Urinary bladder (tissue), 4 donors: ENCODE data around the gene BMP7. TPM values are rescaled to one million over a fixed set of nuclear protein-coding genes. Genes with fewer than 3 reads are reported as not detected.

ENCODE experiments used
- DNase-seq: peaks from one replicate; pipeline ENCODE4 v3.0.0-alpha.2; 2015; ENCODE audit errors: extremely low spot score
- H3K27ac ChIP-seq: one replicate; pipeline ENCODE4 v1.5.1; 2013; ENCODE audit warnings: low read depth, mild to moderate bottlenecking, moderate library complexity
- H3K36me3 ChIP-seq: one replicate; pipeline ENCODE4 v1.6.1; 2013; ENCODE audit warnings: mild to moderate bottlenecking, moderate library complexity; ENCODE audit not compliant: insufficient read depth
- H3K4me1 ChIP-seq: one replicate; pipeline ENCODE4 v1.6.1; 2013; ENCODE audit warnings: mild to moderate bottlenecking, moderate library complexity; ENCODE audit not compliant: insufficient read depth
- H3K4me3 ChIP-seq: one replicate; pipeline ENCODE4 v1.5.1; 2013; ENCODE audit warnings: low read depth, low read length
- WGBS: extraction: QIAGEN DNeasy Blood & Tissue Kit; methylation state at CpG from one replicate; pipeline ENCODE4 v1.1.7; 2013; 5-methylcytosine and 5-hydroxymethylcytosine counted together
- polyA plus RNA-seq: library from polyadenylated mRNA; stranded (reverse); fragments of 200-250 nt; gene quantifications from one replicate; pipeline ENCODE4 v1.2.3, GENCODE V29; 2013
- total RNA-seq: library from RNA; depleted of rRNA; stranded (reverse); fragments of >200 nt; gene quantifications from one replicate; pipeline ENCODE4 v1.2.3, GENCODE V29; 2014
- donor health status: healthy with polysubstance abuse.
- donor health status: healthy.

BMP7 gene
- total and polyA plus RNA-seq, 2 donors, result 8.5 to 12.1 TPM

DNA sequence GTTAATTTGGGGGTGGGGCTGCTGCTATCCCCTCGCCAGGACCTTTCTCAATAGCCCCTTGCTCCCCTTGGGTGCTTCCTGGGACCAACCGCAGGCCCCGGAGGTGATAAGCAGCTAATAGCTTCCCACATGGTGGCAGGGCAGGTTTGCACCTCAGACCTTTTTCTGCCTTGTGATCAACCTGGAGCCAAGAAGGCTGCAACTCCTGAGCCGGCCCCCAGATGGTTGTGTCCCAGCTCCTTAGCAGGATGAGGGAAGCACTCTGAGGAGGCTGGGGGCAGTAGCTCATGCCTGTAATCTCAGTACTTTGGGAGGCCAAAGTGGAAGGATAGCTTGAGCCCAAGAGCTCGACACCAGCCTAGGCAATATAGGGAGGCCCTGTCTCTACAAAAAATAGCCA lies 85.5 kb downstream of the BMP7 start:
- 63% methylated on average over 5 of the region's 5 CpGs for WGBS
- H3K4me3 ChIP-seq, result no peak overlapping the region
- H3K27ac ChIP-seq, result no peak overlapping the region
- DNase-seq, result no peak
- no peaks in the 10 kb centered on the region for H3K4me1 ChIP-seq
- no peaks in the 10 kb centered on the region for H3K36me3 ChIP-seq

DNA sequence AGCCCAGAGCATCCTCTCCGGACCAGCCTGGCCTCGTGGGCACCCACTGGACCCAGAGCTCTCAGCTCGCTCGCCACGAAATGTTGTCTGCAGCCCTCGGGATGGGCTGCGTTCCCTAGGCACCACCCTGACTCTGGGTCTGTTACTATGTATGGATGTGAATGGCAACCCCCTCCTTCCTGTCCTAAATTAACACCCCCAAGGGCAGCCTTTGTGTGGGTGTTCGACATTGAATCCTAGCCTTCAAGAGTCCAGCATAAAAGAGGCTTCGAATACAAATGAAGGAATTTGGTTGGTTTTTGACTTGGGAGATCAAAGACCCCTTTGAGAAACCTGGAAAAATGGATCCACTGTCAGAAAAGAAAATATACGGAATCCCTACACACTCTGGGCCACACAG lies 86.1 kb downstream of the BMP7 start:
- no peaks in the 10 kb centered on the region for H3K36me3 ChIP-seq
- DNase-seq, result no peak
- H3K27ac ChIP-seq, result no peak overlapping the region
- H3K4me1 ChIP-seq, result no peaks in the 10 kb centered on the region
- 78% methylated on average over 10 of the region's 10 CpGs for WGBS
- H3K4me3 ChIP-seq, result no peak overlapping the region

DNA sequence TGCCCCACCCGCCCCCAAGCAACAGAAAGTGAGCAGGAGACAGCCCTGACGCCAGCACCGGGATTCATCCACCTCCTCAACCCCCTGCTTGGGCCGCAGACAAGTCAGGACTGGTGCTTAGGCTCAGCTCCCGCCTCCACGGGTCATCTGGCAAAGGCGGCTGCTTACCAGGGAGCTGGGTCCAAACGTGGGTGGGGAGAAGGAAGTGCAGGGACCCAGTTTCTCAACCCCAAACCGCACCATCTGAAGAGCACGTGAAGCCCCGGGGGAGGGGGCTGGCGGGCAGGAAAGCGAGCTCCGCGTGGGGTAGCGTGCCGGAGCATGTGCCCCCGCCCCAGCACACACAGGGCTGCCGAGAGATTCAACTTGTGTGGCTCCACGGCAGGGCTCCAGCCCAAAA lies 87.2 kb downstream of the BMP7 start:
- DNase-seq, result no peak
- Histone ChIP-seq H3K36me3 (no peaks in the 10 kb centered on the region), H3K27ac (no peak overlapping the region), H3K4me3 (no peak overlapping the region), H3K4me1 (no peaks in the 10 kb centered on the region)
- WGBS, result 71% methylated on average over 20 of the region's 20 CpGs

DNA sequence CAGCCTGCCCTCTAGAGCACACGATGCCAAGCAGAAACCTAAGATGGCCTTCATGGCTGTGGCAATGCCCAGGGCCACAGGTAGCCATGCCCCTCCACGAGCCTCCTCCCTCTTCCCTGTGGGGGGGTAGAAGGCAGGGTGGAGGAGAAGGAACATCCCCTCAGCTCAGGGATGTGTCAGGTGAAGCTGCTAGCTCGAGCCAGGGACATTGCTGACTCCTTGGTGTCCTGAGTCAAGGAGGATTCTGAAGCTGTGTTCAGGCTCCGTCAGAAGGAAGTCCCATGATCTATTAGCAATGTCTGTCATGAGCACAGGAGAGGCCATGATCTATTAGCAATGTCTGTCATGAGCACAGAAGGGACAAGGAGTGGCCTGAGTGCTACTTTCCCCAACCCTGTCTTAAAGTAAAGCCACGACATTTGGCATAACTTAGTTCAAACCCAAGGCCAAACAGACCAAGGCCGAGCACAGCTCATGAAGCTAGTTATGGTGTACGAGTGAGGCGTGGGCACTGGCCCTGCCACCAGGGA lies 87.8 kb downstream of the BMP7 start:
- no peaks in the 10 kb centered on the region for H3K36me3 ChIP-seq
- 86% methylated on average over 8 of the region's 8 CpGs for WGBS
- H3K4me1 ChIP-seq, result no peaks in the 10 kb centered on the region
- DNase-seq, result no peak
- H3K4me3 ChIP-seq, result no peak overlapping the region
- H3K27ac ChIP-seq, result peak overlapping the region; percentile 28

DNA sequence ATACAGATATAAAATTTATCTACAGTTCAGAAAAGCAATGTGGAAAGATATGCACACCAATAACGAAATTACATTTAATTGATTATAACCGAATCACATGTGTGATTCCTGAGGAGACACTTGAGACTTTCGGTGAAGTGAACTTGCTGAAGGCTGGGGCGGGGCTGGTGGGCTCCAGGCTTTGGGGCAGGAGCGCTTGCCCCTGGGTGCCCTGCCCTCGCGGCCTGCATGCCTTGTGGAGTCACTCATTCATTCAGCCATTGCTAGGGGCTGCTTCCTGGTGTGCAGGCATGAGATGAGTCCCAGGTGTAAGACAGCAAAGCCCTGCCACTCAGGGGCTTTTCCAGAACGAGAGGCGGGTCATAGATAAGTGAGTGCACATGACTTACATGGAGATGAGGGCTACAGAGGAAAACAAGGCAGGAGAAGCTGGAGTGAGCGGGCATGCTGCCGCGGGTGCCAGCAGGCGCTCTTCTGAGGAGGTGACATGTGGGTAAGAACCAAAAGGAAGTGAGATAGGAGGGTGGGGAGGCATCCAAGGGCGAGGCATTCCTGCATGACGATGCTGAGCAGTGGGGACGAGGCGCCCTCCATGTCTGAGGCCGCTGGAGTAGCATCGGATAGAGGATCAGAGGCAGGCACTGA lies 88.7 kb downstream of the BMP7 start:
- no peak overlapping the region for H3K4me3 ChIP-seq
- H3K4me1 ChIP-seq, result no peaks in the 10 kb centered on the region
- H3K27ac ChIP-seq, result no peak overlapping the region
- no peak for DNase-seq
- no peaks in the 10 kb centered on the region for H3K36me3 ChIP-seq
- WGBS, result 90% methylated on average over 19 of the region's 19 CpGs

DNA sequence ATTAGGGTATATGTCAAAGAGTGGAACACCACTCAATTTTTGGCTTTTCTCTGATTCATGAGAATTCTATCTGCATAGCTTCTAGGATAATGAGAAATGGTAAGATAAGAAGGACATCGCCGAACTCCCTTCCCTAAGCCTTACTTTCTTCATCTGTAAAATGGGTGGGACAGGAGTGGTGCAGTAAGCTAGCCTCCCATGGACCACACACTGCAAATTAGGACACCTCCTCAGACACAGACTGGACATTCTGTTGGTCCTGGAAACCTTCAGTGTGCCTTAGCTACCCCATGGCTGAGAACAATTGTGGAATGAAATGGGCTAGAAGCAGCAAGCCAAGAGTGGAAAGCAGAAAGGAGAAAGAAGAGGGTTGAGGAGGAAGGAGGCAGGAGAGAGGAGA lies 89.6 kb downstream of the BMP7 start:
- Histone ChIP-seq H3K36me3 (no peaks in the 10 kb centered on the region), H3K4me1 (no peaks in the 10 kb centered on the region), H3K4me3 (no peak overlapping the region), H3K27ac (no peak overlapping the region)
- DNase-seq, result no peak
- WGBS, result 96% methylated on average over 2 of the region's 2 CpGs

DNA sequence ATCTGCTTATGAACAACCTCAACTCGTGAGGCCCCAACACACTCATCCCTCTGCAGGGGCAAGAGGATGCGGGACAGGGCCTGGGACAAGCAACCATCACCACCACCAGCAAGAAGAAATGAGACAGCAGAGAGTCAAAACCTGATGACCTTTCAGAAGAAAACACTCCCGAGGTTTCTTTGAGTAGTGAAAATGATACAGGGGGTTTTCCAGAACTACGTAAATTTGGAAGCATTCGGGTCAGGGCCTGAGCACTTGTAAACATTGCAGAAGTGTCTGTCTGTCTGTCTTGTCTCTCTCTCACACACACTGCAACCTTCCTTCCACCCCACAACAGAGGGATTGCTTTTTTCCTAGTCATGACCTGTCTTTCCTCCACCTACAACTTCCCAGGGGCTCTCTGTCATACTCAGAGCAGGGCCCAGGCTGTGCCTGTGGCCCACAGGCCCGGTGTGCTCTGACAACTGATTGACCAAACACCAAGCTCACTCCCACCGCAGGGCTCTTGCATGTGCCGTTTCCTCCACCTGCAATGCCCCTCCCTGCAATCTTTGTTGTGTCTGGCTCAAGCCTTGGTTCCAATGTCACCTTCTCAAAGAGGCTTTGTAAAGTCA lies 90.9 kb downstream of the BMP7 start:
- Histone ChIP-seq H3K4me1 (no peaks in the 10 kb centered on the region), H3K27ac (no peak overlapping the region), H3K4me3 (no peak overlapping the region), H3K36me3 (no peaks in the 10 kb centered on the region)
- WGBS, result 83% methylated on average over 8 of the region's 8 CpGs
- DNase-seq, result no peak

DNA sequence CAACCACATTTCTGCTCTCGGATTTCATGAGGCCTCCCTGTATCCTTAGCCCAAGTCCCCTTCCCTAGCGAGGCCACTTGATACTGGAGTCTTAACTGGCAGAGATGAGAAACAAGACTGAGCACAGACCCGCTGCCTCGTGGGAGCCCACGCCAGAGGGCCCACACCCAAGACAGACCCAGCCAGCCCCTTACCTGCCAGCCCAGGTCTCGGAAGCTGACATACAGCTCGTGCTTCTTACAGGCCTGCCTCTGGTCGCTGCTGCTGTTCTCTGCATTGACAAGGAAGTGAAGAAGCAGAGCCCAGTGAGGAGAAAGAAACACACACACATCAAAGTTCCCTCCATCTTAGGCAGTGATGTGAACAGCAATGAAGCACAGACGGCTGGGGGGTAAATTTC lies 91.7 kb downstream of the BMP7 start:
- 89% methylated on average over 9 of the region's 9 CpGs for WGBS
- no peak for DNase-seq
- no peaks in the 10 kb centered on the region for H3K36me3 ChIP-seq
- no peak overlapping the region for H3K27ac ChIP-seq
- no peaks in the 10 kb centered on the region for H3K4me1 ChIP-seq
- no peak overlapping the region for H3K4me3 ChIP-seq

DNA sequence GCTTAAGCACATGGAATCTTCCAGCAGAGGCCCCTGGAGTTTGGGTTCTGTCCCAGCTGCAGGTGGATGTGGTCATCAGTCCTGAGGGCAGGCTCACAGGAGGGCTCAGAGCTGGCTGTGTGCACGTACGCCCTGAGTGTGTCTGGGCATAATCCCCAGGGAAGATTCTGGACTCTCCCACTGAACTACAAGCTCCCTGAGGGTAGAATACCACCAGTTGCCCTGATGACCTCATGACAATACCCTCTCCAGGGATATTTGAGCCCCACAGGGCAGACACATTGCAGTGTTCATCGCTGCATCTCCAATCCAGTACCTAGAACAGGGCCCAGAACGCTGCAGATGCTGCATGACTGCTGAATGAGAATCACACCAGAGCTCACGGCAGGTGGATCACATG lies 92.5 kb downstream of the BMP7 start:
- Histone ChIP-seq H3K36me3 (no peaks in the 10 kb centered on the region), H3K4me1 (no peaks in the 10 kb centered on the region), H3K4me3 (no peak overlapping the region), H3K27ac (no peak overlapping the region)
- 91% methylated on average over 5 of the region's 5 CpGs for WGBS
- no peak for DNase-seq

DNA sequence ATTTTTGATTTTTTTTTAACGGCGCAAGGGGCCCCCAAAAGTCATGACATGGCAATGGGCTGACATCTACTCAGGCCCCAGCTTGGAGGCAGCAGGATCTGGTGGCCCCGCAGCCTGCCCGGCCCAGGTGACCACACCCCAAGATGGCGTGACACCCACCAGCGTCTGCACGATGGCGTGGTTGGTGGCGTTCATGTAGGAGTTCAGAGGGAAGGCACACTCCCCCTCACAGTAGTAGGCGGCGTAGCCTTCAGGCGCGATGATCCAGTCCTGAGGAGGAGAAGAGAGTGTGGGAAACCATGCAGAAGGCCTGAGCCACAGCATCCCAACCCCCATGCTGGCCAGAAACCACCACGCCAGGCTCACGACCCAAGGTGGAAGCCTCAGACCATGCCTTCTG lies 93.4 kb downstream of the BMP7 start:
- Histone ChIP-seq H3K4me3 (no peak overlapping the region), H3K4me1 (no peaks in the 10 kb centered on the region), H3K27ac (no peak overlapping the region), H3K36me3 (no peaks in the 10 kb centered on the region)
- WGBS, result 95% methylated on average over 15 of the region's 15 CpGs
- DNase-seq, result no peak

DNA sequence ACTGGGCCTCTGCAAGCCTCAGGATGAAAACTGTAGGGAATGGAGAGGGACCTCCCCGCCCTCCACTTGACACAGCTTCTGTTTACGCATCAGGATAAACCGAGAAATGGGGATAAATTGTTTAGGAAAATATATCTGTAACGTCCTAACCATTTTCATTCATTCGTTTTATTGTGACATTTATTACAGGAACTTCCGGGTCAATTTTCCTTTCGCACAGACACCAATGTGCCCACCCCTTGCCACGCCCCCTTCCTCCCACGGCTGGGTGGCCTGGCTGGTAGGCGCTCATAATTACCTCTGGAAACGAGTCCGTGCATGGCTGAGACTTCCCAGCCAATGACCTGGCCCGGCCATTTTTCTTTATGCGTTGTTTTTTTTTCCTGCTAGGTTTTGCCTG lies 96.1 kb downstream of the BMP7 start:
- peak; percentile 66 for DNase-seq
- Histone ChIP-seq H3K27ac (no peak overlapping the region), H3K4me3 (no peak overlapping the region), H3K36me3 (no peaks in the 10 kb centered on the region), H3K4me1 (no peaks in the 10 kb centered on the region)
- WGBS, result 60% methylated on average over 14 of the region's 14 CpGs

DNA sequence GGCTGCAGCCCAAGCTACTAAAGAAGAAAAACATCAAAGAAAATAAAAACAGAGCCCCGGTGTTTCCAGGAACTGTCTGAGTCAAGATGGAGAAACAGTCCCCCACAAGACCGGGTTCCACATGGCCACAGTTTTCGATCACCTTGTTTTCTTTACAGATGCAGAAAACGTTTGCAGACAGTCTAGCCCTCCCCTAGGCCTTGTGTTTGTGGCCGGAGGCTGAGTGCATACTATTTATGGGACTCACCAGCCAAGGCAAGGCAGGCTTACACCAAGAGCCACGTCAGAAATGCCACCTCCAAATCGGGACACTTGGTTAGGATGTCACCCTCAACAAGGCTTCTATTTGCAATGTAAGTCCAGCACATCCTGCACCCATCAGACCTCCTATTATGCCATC lies 97.3 kb downstream of the BMP7 start:
- Histone ChIP-seq H3K4me1 (no peaks in the 10 kb centered on the region), H3K27ac (no peak overlapping the region), H3K4me3 (no peak overlapping the region), H3K36me3 (no peaks in the 10 kb centered on the region)
- no peak for DNase-seq
- 86% methylated on average over 7 of the region's 7 CpGs for WGBS

DNA sequence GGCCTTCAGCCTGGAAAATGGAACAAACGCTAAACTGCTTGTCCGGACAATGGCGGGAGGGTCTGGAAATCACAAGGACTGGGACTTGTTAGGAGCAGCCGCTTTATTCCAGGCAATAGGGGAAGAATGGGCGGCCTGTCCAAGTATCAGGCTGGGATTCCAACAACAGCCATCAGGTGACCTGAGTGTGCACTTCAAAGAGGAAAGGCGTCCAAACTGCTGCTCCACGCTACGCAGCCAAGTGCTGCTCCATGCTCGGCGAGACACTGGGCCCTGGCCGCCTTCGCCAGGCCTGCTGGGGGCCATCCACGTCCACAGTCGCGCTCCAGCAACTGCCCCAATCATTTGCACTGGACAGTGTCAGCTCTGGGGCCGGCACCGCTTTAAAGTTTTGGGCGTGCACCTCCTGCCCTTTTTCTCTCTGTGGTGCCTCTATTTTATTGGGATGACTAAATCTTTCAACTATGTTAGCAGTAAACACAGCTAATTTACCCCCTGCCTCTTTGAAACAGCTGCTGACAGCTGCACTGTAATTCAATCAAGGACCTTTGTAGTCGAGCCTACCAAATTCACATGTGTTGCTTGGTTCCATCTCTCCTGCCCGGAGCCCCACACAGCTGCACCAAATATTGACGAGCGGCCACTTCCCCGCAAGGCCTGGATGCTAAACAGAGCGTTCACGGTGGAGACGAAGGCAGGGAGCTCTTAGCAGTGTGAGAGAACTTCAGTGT lies 98.3 kb downstream of the BMP7 start:
- Histone ChIP-seq H3K4me1 (no peaks in the 10 kb centered on the region), H3K27ac (peak overlapping the region; percentile 64), H3K36me3 (no peaks in the 10 kb centered on the region), H3K4me3 (no peak overlapping the region)
- peak; percentile 51 for DNase-seq
- WGBS, result 36% methylated on average over 26 of the region's 26 CpGs

DNA sequence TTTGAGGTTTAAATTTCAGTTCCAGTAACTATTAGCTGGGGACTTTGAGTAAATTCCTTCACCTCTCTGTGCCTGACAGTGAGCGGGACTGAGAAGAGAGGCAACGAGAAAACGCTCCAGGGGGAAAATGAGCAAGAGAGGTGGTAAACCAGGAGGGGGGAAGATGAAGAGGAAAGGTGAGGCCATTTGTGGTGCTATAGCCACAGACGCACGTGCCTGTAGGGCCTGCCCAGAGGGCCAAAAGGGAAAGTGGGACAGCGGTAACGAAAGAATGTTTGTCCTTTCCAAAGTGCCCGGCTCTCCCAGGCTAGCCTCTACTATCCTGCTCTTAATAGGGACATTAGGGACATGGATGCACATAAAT lies 99.2 kb downstream of the BMP7 start:
- no peaks in the 10 kb centered on the region for H3K4me1 ChIP-seq
- H3K36me3 ChIP-seq, result no peaks in the 10 kb centered on the region
- H3K4me3 ChIP-seq, result no peak overlapping the region
- H3K27ac ChIP-seq, result no peak overlapping the region
- 93% methylated on average over 8 of the region's 8 CpGs for WGBS
- no peak for DNase-seq
